Activated naive CD4-positive, alpha-beta T cell (primary cell): Measurements from ENCODE around the gene HS2ST1.
"Not testable (repeated sequence)": the region's sequence is repeated elsewhere in the genome, so short reads cannot be mapped to it uniquely, and the experiment has no call there.

Experiments
- DNase-seq, 4 experiments: peaks; one replicate each; lab custom pipeline; 2025; lab: John Stamatoyannopoulos, UW

HS2ST1 gene

DNA sequence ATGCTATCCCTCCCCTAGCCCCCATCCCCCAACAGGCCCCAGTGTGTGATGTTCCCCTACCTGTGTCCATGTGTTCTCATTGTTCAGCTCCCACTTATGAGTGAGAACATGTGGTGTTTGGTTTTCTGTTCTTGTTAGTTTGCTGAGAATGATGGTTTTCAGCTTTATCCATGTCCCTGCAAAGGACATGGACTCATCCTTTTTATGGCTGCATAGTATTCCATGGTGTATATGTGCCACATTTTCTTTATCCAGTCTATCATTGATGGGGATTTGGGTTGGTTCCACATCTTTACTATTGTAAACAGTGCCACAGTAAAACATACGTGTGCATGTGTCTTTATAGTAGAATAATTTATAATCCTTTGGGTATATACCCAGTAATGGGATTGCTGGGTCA lies 152.3 kb downstream of the HS2ST1 start:
- DNase-seq, result not testable (repeated sequence)

DNA sequence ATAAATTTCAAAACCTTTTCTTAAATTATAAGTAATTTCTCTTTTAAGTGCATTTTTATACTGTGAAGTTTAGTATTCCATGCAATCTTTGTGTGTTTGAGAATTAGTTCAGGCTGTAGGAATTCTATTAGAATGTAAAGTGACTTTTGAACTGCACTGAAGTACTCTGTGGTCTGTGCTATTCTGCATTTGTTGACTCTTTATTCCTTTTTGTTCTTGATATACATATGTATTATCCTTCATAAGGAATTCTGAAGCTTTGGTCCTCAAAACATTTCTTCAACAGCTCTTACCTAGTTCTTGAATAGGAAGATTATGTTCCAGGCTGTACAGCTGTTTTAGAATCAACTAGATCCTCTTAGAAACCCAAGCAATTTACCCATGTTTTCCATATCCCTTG lies 158.0 kb downstream of the HS2ST1 start:
- DNase-seq, result no peak

DNA sequence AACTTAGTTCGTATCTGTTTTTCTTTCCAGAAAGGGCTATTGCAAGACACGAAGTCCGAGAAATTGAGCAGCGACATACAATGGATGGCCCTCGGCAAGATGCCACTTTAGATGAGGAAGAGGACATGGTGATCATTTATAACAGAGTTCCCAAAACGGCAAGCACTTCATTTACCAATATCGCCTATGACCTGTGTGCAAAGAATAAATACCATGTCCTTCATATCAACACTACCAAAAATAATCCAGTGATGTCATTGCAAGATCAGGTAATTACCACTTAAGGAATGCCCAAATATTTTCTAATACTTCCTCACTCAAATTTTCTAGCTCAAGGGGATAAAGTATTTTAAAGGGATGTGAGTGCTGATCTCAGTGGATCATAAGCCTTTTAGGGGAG lies 158.5 kb downstream of the HS2ST1 start:
- no peak for DNase-seq

DNA sequence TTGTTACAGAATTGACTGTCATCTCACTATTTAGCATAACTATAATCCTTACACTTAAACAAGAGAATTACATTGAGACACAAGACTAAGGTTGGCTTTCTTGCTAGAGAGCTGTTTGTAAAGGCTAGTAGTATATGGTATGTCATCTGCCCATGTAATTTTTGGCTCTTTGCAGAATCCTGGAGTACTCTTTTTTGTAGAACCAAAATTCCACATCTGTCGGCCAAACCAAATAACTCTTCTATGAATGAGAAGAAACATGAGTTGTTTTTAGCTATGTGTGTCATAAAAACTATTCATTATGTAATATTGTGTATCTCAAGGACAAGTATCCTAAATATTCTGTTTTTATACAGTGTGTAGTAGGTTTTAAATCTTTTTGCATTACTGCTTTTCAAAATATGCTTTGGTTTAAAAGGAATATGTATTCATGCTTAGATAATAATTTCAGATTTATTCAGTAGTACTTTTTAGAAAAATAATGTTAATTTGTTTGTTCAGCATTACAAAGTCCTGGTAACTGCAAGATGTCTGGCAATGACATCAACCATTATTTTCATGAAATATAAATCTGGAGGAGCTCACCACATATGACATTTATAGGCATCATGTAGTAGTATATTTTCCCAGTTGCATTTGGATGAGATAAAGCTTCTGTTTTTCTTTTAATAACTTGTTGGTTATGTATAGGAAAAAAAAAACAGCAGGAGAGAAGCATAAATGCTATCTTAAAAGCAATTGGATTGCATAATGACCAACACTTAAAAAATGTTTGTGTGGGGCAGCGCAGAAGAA lies 159.8 kb downstream of the HS2ST1 start:
- DNase-seq, result no peak

DNA sequence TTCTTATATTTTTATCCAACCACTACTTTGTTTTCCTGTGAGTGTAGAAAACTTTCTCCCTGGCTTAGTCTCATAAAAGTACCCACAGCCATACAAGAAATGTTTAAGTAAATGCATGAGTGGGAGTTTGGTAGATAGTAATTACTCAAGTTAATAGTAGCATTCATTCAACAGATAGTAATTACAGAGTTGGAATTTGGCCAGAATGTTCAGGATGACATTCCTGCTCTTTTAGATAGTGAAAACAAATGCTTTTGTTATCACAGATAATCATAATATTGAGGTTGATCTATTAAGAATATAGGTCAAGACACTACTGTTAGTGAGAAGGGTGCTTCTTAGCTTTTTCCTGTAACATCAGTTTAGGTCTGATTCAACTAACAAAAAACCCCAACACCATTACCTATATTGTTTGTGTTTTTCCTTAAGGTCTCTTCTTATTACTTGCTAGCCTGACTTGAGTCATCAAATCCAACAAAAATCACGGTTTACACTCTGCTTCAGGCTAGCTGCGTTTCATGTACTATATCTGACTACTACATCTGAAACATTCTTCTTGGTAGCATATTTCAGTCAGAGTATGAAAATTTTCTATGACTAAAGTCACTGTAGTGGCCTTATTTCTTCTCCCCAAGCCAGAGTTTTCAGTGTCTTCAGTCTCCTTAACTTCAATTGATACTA lies 163.7 kb downstream of the HS2ST1 start:
- DNase-seq, result no peak

DNA sequence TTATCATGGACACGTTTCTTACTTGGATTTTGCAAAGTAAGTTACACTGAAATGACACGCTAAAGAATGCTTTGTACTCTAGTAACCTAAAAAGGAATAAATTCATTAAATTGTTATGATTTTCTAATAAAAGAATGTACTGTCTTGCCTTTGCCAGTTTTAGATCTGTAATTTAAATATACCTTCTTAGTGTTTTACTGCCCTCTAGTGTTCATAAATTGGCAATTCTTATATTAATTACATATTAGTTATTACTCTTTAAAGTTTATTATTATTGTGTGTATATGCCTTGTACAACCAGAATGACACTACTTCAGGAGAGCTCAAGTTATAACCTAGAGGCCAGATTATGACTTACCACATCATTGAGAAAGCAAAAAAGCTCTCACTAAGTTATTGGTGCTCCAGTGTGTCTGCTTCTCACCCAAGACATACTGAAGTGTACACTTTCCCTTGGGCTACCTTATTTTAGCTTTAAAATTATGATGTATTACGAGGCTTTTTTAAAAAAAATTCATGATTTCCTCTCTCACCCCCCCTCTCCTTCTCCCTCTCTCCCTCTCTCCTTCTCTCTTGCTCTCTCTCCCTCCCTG lies 169.9 kb downstream of the HS2ST1 start:
- no peak for DNase-seq

DNA sequence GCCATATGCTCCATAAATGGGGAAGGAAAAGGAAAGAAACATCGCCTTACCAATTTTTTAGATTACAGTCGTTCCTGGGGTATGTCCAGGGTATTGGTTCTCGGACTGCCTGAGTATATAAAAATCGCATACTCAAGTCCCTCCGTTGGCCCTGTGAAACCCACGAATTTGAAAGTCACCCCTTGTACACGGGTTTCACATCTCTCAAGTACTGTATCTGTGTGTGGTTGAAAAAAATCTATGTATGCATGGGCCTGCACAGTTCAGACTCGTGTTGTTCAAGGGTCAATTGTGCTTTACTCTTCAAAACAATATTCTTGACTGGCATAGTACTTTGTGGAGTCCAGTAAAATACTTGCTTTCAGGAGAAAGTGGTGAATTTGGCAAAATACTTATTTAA lies 171.7 kb downstream of the HS2ST1 start:
- DNase-seq, result no peak

DNA sequence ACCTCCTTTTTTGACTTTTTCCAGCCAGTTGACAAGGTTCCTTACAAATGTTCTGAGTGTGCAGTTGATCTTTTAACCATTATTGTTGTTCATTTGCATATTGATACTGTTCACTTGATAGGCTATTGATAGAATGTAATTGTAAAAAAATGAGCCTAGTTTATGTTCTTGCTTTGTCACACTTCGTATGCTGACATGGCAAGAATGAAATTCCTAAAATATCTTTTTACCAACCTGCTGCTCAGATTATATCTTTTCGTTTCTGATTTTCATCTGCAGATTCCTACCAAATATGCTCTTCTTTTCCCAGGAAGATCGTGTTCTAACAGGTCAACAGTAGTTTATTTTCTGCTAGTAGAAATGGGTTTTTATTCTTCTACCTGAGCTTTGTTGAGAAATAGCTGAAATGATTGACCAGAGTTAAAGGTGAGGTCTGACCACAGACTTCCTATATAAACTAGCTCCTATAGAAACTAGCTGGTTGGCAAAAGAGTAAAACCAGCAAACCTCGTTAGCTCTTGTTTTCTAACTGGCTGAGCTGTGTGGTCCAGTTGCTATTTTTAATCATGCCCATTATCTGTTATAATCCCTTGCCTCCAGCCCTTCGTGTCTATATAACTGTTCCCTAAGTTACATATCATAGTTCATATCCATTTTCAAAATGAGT lies 174.8 kb downstream of the HS2ST1 start:
- no peak for DNase-seq

DNA sequence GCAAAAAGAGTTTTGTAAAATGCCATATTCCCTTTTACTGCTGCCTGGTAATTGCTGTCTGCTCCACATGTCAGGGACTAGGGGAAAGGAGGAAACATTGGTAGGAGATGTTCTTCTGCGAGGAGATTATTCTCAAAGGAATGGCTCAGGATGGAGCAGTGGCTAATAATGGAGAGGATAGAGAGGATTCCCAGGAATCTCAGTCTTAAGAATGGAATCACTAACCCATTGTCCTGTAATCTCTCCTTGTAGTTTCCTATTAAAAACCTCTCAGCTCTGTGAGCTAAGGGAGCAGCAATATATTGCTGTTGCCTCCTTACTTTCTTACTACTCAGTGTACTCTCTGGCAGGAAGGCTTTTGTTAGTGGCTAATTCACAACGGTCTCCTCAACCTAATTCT lies 175.4 kb downstream of the HS2ST1 start:
- no peak for DNase-seq

DNA sequence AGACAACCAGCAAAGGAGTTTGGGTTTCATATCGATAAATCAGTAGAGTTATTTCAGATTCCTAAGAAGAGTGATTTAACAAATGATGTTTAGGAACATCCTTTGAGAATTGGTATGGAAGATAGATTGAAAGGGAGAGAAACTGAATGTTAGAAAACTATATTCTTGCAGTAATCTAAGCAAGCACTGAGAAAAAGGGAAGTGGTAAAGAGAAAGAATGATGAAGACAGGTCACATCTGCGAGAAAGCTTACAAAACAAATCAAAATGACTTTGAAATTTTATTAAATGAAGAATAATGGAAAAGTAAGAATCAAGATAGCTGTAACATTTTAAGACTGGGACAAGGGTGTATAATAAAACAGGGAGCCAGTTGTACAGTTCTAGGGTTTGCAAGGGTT lies 177.0 kb downstream of the HS2ST1 start:
- DNase-seq, result no peak

DNA sequence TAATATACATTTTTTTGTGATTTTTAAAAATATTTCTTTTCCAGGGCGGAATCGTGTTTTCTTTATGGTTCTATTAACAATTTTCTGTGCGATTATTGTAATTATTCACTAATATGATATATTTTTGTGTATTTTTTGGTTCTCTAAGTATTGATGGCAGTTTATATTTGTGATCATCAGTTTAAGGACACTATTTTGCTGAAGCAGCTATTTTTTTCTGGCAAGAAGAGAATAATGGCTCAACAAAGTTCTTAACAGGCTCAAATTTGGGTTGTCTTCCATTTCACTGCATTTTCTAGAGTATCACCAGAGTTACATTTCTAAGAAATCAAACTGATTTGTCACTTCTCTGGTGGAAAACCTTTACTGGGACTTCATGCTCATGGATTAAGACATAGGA lies 178.4 kb downstream of the HS2ST1 start:
- no peak for DNase-seq

DNA sequence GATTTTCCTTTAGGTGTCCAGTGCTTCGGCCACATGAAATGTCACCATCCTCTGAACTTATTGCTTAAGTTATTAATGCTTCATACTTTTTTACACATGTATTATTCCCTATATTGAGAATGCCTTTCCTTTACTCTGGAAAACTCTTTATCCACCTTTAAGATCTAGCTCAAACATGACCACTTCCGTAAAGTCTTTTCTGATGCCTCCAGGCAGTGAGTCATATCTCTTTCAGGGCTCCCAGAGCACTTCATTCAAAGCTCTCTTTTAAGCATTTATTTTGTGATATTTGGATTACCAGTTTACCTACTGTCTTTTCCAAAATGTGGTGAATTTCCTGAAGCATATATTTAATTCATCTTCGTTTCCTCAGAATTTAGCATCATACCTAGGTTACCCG lies 178.9 kb downstream of the HS2ST1 start:
- DNase-seq, result no peak

DNA sequence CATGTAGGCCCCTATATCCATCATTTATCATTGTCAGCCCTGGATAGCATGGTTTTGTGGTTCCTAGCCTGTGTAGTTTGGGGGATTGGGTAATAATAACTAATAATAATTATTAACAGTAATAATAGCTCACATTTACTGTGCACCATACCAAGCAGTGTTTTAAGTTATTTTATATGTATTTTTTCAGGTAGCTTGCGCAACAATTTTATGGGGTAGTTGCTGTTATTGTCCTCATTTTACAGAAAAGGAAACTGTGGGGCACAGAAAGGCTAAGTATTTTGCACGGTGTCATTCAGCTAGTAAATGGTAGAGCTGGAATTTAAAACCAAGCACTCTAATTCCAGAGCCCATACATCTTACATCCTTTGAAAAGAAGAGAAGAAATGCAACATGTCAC lies 179.8 kb downstream of the HS2ST1 start:
- no peak for DNase-seq

DNA sequence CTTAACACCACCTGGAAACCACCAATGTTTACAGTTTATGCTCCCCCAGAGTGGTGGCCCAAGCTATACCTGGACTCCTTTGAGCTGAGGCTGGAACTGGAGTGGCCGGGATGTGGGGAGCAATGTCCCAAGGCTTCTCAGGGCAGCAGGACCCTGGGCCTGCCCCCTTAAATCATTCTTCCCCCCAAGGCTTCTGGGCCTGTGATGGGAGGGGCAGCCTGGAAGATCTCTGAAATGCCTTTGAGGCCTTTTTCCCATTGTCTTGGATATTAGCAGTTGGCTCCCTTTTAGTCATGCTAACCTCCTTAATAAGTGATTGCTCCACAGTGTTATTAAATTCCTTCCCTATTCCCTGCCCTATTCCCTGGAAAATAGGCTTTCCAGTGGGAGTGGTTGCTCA lies 185.8 kb downstream of the HS2ST1 start:
- no peak for DNase-seq

DNA sequence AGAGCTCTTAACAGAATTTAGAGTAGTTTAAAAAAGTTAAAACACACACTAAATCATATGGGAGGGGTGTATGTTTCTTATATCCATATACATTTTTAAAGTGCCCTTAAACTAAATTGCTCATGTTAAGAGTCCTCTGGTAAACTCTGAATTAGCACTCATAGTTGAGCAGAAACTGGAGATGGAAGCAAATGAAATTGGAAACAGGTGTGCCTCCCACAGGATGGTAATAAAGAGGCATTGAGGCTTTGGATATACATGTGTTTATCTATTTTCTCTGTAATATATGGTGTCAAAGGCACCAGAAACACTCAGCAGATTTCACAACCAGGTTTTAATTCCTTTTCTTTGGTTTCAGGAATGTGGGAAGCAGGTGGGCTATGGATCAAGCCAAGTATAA lies 188.6 kb downstream of the HS2ST1 start:
- DNase-seq, result no peak

DNA sequence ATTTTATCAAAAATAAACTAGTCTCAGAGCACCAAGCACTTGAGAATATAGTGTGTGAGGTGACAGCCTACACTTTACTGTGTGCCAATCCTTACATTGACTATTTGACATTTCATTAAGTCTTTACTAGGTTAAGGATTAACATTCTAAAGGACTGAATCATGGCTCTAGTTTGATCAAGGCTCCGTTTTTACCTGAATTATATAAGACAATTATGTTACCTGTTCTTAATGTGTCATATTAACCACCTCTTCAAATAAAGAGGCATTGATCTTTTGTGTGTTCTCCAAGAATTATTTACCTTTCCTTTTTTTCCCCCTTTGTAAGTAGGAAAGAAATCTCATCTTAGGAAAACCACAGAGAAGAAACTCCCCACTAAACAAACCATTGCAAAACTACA lies 189.7 kb downstream of the HS2ST1 start:
- DNase-seq, result no peak

DNA sequence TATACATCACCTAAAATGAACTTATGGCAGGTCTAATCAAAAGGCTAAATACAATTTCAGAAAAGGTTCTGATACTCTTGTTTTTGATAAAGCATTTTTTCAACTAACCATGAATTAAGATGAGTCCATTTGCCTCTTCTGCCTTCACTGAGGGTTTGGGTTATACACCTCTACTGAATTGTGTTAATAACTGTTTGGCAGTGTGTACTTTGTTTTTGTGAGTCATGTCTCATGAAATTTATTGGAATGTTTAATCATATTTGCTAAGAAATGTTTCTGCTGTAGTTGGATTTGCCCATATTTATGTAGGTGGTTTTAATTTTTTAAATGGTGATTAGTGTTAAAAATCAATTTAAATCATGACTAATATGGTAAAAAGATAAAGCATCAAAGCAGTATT lies 190.5 kb downstream of the HS2ST1 start:
- no peak for DNase-seq

DNA sequence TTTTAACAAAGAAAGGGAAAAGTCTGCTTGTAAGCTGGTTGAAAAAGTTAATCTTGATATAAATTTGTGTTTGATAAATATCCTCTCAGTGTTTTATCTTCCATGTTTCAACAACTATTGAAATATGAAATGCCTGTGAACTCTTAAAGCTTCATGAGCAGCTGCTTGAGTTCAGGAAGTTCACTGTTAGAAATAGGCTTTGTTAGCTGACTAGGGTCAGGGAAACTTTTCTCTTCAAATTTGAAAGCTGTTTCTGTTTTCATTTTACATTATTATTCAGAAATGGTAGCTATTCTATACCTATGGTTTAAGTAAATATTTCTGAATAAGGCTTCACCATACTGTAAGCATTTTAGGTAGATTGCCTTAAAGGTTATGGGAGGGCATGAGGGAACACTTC lies 191.7 kb downstream of the HS2ST1 start:
- no peak for DNase-seq

DNA sequence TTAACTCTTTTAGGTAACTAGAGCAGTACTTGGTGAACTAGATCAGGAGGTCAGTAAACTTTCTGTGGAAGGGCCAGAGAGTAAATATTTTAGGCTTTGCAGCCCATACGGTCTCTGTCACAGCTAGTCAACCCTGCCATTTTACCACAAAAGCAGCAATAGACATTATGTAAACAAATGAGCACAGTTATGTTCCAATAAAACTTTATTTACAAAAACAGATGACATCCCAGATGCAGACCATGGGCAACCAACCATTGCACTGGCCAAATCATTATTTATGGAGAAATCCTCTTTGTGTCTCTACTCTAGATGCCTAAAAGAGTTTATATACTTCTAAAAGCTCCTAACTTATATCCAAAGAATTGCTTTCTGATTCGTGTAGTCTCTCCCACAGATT lies 192.4 kb downstream of the HS2ST1 start:
- DNase-seq, result no peak

DNA sequence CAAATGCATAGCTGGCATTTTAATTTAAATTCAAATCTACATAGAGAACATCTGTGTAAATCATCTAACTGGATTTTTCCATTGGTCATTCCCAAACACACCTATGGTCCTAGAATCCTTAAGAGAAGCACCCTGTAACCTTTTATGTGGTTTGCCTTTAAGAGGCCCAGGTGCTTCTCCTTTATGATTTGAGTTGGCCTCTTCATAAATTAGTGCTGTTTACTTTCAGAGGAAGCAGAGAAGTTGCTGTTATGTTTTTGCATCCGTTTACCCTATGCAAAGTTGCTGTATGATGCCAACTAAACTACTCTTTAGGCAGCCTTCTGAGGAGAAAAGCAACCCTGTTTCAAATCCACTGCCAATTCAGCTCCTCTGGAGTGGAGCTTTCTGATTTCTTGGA lies 193.8 kb downstream of the HS2ST1 start:
- no peak for DNase-seq

DNA sequence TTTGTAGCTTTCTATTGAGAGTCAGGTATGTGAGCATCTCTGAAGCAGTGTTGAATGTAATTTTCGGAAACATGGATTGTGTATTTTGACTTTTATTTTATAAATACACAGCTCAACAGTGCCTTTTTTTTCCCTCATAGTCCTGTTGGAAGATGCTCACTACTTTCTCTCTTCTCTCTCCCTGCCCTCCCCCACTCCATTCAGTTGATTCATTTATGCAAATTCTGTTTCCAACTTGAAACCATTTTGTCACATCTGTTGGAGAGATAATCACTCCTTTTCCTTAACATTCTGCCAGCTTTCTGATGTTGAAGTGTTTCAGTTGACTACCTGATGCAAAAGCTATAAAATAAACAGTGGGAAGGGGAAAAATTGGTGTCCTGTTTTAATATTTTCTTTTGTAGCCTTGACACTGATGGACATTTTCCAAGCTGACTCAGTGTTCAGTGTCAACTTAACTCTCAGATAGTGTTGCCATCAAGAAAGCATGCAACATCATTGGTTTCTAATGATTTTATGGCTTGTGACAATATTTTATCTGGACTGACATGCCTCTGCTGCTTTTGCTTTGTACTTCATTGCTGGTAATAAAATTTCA lies 194.5 kb downstream of the HS2ST1 start:
- DNase-seq, result no peak

DNA sequence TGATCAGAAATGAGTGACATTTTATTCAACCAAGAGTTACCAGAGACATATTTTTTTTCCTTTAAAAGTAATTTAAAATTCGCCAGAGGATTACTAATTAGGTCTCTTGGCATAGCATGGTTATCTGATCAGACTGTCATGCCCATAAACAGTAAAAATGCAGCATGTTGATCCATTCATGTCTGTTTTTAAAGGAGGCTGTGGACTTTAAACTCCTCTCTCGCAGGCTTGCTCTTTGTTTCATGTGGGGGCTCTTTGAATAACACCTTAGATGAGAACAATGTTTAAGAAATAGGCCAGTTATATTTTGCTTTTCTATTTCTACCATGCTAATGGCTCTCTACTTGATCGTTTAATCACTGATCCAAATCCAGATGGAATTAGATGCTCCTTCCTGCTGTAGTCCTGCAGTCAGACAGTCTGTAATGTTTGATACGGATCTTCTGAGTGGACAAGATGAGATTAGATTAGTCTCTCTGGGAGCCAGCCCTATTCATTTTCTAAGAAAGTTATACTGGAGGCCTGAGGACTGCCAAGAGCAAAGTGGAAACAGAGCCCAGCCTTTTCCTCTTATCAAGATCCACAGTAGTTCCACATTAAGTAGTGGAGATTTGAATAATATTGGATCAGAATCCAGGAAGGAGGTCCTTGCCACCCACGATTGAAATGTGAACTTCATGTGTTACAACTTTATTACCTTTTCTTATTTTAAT lies 197.4 kb downstream of the HS2ST1 start:
- no peak for DNase-seq
